Activated CD8-positive, alpha-beta memory T cell treated with anti-CD3 and anti-CD28 coated beads for 24 hours (primary cell): ENCODE results near the gene PRR14.
A peak's percentile ranks its signal among the peaks of the same experiment; 100 is the strongest.
"Not testable (repeated sequence)": the region's sequence is repeated elsewhere in the genome, so short reads cannot be mapped to it uniquely, and the experiment has no call there.

Source experiments
- DNase-seq: peaks from one replicate; pipeline ENCODE4 v3.0.0-alpha.2; 2020

Gene PRR14

DNA sequence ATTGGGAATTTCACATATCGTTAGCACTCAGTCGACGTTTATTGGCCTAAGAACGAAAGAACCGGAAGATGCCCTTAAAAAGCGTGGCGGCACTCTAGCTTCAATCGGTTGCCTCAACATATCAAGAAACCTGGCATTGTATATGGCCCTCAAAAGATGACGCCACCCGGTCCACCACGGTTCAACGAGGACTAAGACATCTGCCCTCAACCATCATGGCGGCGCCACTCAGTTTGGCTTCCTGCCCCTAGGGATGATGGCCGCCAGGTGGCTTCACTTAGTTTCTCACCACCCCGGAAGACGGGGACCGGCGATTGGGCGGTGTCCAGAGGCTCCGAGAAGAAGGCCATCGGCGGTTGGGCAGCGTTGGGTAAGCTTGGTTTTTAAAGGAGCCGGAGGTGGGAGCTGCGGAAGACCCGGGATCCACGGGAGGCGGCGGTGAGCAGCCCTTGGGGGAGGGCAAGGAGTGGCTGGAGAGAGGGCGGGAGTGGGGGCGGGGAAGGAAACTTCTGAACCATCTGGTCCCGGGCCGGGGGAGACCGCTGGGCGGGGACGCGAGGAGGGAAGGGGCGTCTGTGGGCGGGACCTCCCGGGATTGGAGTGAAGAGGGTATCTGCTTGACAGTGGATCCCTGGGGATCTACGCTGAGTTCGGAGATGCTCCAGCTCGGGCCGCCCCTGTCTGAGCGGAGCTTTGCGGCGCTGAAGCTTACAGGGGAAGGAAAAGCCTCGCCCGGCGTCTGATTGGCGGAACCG is at the start of gene PRR14:
TSS of gene PRR14 (plus strand) at position 592 of the 755 bp plus-strand sequence. CDS start 686 bp downstream, outside the sequence.
- DNase-seq: peak; percentile 98

DNA sequence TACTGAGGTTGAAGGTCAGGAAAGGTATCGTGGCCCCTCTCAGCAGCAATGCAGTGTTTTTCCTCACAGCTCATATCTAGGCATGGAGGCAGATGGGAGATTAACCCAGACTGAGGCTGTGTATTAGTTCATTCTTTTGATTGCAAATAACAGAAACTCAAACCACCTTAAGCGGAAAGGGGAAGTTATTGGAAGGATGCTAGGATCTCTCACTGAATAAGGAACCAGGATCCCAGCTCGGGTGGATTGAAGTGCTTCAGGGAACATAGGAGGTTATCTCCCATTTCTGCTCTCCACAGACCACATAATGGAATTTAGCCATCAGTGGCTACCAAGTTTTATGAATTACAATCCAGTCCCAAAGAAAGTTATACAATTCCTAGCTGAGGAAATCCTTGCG is 48.8 kb upstream of the PRR14 start:
- no peak for DNase-seq

DNA sequence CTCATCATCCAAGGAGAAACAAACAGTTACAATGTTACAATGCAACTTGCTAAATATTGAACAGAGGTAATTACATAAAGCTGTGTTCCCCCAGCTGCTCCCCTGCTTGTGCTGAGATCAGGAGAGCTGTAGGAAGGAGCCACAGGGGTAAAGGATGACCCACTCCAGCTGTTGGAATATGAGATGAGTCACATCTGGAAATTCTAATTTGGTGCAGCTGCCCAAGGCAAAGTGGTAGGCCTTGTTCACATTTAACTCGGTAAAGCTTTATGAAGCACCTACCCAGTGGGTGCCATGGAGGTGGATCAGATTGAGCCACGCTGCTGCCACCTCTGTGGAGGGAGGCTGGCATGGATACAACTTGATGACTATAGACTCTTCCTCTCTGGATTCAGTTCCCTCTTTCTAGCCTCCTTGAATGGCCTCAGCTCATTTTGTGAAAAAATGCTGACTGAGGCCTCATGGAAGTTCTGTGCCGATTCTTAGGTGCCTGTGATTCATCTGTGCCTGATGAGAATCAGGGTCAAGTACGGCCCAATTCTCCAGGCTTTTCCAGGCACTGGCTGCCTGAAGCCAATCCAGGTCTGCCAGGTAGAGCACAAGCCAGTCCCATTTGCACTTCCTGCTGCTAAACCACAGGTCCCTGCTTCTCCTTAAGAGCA is 48.0 kb upstream of the PRR14 start:
- DNase-seq: no peak

DNA sequence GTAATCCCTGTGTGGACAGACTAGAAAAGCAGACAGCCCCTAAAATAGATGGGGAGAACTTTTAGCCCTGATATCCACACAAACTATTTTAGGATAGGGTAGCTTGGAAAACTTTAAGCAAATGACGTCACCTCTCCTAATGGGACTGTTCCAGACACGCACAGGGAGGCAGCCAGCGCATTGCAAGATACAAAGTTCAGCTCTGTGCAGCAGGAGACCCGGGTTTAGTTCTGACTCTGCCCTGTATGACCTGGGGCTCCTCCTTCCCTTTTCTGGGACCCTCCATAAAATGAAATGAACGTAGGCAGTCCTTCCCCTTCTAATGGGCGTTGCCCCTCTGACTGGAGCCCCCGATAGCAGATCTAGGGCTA is 46.8 kb upstream of the PRR14 start:
- DNase-seq: no peak

DNA sequence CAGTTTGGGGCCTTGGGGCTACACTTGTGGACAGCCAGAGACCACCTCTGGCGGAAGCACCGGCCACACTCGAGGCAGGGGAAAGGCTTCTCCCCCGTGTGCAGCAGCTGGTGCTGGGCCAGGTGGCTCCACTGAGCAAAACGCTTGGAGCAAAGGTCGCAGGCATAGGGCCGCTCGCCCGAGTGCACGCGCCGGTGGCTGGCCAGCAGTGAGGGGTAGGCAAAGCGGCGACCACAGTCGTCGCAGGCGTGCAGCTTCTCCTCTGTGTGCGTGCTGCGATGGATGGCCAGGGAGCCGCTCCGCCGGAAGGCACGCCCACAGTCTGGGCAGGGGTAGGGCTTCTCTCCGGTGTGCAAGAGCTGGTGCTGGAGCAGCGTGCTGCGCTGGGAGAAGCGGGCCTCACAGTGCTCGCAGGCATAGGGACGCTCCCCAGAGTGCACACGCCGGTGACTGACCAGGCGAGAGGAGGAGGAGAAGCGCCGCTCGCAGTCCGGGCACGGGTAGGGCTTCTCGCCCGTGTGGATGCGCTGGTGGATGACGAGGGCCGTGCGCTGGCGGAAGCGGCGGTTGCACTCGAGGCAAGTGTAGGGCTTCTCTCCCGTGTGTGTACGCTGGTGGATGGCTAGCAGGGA is 46.3 kb upstream of the PRR14 start:
- DNase-seq: no peak

DNA sequence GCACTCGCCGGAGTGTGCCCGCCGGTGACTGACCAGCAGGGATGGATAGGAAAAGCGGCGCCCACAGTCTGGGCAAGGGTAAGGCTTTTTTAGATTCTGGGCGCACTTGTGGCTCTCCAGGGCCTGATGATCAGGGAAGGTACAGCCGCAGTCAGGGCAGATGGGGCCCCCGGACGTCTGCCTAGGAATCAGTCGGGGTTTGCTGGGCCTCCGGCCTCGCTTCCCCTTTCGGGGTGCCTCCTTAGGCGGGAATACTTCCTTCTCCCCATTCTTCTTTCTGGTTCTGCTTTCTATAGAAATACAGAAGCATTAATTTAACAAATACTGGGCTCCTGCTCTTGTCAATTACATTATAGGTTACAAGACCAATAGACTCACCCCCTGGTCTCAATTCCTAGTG is 45.6 kb upstream of the PRR14 start:
- DNase-seq: no peak

DNA sequence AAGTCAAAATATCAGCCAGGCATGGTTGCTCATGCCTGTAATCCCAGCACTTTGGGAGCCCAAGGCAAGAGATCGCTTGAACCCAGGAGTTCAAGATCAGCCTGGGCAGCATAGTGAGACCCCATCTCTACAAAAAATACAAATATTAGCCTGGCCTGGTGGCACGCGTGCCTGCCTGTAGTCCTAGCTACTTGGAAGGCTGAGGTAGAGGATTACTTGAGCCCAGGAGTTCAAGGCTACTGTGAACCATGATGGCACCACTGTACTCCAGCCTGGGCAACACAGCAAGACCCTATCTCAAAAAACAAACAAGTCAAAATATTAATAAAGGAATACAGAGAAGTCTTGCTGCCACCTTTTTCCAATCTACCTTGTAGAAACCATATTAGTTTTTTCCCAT is 44.8 kb upstream of the PRR14 start:
- DNase-seq: no peak

DNA sequence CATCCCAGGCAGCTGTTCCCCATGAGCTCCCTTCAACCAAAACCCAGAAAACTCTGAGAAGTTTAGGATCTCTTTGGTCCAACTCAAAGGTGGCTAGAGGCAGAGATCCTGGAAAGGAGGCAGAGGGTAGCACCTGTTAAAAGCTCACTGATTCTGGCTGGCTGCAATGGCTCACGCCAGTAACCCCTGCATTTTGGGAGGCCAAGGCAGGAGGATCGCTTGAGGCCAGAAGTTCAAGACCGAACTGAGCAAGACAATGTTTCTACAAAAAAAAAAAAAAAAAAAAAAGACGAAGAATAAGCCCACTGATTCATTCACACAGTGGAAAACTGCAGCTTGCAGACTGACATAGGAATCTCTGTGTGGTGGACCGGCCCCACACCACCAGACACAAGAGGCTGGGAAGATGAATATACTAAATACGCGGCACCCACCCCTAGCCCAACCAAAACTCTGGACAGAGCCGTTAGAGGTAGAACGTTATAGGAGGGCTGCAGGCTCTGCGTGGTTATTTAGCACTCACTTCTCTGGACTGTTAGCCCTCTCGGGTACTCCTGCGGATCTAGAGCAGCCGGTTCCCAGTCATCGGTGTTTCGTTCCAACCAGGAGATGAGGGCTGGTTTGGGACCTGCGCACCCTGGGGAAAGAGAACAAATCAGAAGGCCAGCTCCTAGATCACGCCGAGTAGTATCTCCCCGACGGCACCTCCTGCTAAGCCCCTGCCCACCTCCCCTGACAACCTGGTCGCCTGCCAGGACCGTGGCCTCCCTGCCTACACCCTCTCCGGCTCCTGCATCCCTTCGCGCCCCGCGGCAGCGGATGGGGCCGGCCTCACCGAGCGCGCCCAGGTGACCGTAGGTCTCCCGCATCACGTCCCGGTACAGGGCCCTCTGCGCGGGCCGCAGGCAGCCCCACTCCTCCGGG is 41.5 kb upstream of the PRR14 start:
- peak; percentile 87 for DNase-seq

DNA sequence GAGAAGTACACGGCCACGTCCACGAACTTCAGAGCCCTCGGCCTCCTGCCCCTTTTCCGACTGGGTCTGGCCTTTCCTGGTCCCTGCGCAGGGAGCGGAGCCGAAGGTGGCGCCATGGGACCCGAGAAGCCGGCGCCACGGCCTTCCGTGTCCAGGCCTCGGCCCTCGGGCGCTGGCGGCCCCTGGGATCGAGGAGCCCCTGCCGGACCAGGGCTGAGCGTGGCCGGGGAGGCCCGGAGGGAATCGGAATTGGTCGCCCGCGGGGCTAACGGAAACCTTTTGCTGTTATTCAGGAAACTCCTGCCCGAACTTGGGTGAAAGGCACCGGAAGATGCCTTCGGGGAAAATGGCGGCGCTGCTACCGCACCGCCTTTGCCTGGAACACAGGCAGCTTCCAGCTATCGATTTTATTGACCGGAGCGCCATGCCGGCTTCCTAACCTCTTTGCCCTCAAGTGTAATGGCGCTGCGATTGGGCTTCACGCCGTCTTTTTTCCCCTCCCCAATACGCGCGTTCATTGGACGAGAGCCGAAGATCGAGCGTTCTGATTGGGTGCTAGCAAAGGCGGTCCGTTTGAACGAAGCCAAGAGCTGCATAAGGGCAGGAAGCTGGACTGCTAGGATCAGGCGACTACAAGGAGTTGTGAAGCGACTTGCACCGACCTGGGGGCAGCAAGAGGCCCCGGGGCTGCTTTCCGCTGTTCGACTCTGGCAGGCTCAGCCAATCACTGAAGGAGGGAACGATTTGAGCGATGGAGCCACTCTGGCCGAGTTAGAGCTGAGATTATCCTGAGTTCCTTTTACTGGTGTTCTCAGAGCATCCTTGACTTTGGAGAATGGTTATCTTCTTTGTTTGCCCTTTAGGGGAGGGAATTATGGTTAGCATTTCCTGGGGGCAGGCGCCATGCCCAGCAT is 40.6 kb upstream of the PRR14 start, which contains the start of gene ZNF689:
TSS of gene ZNF689 (minus strand) at position 464 of the 914 bp plus-strand sequence. CDS start at position 116, 348 bp downstream.
- peak; percentile 99 for DNase-seq

DNA sequence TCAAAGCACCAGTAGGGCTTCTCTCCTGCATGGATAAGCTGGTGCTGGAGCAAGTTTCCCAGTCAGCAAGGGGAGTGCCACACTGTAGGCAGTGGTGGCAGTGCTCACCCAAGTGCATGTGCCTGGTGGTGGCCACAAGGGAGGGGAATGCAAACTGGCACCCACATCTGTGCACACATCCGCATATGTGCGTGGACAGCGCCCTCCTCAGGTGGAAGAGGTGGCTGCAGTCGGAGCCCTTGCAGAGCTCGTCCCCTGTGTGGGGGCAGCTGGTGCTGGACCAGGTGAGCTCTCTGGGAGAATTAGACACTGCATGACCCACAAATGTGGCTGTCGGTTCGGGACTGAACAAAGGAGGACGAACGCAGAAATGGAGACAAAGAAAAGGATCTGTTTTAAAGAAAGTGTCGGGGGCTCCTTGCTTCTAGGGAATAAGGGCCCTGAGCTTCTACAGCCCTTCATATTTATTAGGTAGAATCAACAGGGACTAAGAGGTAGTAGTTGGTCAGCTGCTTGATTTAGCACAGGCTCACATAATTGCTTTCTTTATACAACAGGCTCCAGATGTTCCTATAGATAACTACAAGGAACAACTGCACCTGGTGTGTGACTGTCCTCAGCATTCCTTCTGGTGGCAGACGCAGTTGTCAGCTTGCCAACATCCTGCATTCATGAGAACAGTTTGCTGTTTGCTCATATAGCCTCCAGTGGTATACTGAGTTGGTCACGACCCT is 35.2 kb upstream of the PRR14 start:
- peak; percentile 84 for DNase-seq

DNA sequence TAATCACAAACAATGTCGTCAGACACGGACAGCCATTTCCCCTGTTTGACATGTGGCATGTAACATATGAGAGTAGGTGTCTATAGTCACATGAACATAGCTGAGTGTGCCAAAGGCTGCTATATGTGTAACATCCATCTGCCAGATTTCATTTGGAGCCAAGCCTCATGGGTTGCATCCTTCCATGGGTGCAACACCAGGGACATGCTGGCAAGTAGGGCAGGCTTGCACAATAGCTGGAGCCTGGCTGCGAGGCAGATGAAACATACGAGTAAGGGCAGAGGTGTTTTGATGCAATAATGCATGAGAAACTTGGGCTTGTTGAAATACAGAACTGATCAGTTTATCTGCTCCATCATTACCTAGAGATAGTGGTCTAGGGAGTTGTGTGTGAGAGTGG is 31.6 kb upstream of the PRR14 start:
- DNase-seq: no peak

DNA sequence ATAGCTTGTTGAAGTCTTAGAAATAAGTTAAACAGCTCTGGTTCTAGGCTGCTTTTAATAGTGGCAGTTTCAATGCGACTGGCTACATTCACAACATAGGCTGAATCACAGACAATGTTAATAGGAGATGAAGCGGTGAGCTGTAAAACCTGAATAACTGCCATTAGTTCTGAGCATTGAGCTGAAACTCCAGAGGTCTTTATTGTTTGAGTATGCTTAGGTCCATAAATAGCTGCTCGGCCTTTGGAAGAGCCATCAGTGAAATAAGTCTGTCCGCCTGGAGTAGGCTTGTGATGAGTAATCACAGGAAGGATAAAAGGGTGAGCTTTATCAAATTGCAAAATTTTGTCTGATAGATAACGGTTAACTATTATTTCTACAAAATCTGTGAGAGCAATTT is 31.1 kb upstream of the PRR14 start:
- no peak for DNase-seq

DNA sequence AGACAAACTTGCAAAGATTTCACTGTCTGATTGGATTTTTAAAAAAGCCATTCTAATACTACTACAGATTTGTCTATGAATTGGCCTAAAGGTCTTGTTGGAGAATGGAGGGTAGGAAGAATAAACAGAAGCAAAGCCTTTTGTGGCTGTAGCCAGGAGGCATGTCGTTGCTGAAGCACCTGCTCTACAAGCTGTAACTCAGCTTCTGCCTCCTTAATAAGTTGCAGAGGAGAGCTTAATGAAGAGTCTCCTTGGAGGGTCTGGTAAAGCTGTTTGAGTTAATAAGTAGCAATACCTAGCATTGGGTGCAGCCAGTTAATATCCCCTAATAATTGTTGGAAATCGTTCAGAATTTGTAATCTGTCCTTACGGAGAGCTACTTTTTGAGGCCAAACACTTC is 30.6 kb upstream of the PRR14 start:
- DNase-seq: no peak

DNA sequence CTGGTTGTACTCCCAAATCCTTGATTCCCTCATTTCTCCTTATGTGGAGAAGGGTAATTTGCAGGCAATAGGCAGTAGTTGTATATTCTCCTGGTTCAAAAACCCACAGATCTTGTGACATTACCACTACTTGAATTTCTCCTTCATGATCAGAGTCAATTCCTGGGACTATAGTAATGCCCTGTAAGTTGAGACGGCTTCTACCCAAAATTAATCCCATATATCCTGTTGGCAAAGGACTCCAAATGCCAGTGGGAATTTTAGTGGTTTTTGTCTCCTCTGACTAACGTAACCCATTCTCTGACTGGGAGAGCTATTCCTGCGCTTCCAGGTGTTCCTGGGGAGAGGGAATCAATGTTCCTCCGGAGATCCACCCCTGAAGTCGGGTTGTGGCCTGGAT is 29.0 kb upstream of the PRR14 start:
- DNase-seq: no peak

DNA sequence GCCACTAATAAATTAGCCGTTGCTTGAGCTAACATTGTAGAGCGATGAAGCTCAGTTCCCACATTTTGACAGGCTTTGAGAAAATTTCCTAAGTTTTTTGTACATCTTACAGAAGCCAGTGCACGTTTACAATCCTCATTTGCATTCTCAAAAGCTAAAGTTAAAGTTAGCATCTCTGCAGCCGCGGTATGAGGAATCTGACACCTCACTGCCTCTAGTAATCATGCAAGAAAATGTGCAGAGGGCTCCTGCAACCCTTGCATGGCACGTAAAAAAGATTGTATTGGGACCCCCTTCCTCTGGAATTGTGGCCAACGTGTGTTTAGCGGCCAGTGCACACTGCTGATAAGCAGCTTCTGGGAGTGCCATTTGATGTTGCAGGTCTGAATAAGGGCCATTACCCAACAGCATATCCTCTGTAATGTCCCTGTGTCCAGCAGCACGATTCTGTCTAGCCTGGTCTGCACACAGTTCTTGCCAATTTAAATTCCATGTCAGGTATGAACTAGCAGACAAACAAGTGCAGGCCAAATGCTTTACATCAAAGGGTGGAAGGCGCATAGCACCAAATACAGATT is 28.2 kb upstream of the PRR14 start:
- no peak for DNase-seq

DNA sequence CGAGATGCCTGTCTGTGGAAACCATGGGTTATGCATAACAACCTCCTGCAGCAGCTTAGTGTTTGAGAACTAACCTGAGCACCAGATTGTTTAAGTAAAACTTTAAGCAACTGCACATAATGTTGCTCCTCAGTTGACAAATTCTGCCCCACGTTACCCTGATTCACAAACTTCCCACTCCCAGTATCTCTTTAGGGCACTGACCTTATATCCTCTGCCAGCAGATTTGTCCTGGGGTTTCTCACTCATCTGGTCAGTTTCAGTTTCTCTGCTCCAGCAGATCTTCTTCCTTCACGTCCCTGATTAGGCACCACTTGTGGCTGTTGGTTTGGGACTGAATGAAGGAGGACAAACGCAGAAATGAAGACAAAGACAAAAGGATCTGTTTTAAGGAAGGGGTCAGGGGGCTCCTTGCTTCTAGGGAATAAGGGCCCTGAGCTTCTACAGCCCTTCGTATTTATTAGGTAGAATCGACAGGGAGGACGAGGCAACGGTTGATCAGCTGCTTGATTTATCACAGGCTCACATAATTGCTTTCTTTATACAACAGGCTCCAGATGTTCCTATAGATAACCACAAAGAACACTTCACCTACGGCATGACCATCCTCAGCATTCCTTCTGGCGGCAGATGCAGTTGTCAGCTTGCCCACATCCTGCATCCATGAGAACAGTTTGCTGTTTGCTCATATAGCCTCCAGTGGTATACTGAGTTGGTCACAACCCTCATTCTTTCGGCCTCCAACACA is 27.1 kb upstream of the PRR14 start:
- DNase-seq: no peak

DNA sequence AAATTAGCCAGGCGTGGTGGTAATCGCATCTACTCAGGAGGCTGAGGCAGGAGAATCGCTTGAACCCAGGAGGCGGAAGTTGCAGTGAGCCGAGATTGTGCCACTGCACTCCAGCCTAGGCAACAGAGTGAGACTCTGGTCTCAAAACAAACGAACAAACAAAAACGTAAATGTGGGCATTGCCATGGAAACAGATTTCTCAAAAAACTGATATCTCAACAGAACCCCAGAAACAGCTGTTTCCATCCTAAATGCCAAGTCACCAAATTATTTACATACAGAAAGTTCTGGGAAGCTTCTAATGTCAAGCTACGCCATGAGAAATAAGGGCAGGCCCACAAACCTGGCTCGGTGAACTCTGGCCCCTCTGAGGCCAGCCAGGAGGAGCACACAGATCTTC is 24.5 kb upstream of the PRR14 start:
- no peak for DNase-seq

DNA sequence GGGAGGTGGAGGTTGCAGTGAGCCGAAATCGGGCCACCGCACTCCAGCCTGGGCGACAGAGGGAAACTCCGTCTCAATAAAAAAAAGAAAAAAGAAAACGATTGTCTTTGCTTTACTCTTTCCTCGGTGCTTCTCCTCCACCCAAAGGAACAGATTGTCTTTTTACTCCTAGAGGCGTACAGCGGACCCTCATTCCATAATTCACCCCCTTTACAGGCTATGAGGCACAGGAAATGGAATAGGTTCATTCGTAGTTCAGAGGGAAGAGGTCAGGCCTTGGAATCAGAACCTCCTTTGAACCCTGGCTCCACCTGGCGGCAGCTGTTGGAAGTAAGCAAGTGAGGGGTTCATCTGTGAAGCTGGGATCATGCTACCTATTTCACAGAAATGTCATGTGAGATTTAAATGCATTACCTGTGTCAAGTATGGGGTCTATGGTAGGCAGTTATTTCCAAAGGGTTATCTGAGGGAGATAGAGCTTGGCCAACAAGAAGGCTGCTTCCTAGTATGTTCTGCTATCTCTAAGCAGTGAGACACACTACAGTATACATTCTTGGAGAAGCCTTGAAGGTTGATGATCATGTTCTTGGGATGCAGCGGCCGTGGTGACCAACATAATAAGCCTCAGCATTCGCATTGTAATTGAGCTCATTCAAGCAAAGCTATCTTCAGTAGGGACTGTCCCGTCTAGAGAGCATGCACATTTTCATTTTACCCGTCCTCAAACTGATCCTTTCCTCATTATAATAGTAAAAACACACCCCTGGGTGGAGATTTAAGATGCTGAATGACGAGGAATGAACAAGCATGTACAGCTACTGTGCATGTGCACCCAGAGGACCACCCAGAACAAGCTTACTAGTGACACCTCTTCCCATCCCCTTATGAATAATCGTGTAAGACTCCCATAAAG is 21.9 kb upstream of the PRR14 start:
- peak; percentile 98 for DNase-seq

DNA sequence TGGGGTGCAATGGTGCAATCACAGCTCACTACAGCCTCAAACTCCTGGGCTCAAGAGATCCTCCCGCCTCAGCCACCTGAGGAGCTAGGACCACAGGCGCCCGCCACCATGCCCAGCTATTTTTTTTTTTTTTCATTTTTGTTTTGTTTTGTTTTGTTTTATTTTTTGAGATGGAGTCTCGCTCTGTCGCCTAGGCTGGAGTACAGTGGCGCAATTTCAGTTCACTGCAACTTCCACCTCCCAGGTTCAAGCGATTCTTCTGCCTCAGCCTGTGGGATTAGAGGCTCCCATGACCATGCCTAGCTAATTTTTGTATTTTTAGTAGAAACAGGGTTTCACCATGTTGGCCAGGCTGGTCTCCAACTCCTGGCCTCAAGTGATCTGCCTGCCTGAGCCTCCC is 18.3 kb upstream of the PRR14 start:
- DNase-seq: not testable (repeated sequence)
